ENCODE results near the gene AUP1.
A peak's percentile ranks its signal among the peaks of the same experiment; 100 is the strongest.

The AUP1 gene

GRCh38 chr2:74504591-74504990, 24.9 kb downstream of the AUP1 start:
- H3K9me3 ChIP-seq (ENCODE audit: control insufficient read depth, insufficient read depth, low read length) = no peaks in the 10 kb centered on the region
- H3K9ac ChIP-seq (ENCODE audit: low read depth, low read length) = no peak overlapping the region
- H3K36me3 ChIP-seq (ENCODE audit: insufficient read depth, low read length) = 0 out of 2 replicates have a peak, but pooled peaks cover 5% of the 10 kb centered on the region
- H3K4me1 ChIP-seq (ENCODE audit: insufficient read depth, low read length) = peaks cover 4% of the 10 kb centered on the region

DNA sequence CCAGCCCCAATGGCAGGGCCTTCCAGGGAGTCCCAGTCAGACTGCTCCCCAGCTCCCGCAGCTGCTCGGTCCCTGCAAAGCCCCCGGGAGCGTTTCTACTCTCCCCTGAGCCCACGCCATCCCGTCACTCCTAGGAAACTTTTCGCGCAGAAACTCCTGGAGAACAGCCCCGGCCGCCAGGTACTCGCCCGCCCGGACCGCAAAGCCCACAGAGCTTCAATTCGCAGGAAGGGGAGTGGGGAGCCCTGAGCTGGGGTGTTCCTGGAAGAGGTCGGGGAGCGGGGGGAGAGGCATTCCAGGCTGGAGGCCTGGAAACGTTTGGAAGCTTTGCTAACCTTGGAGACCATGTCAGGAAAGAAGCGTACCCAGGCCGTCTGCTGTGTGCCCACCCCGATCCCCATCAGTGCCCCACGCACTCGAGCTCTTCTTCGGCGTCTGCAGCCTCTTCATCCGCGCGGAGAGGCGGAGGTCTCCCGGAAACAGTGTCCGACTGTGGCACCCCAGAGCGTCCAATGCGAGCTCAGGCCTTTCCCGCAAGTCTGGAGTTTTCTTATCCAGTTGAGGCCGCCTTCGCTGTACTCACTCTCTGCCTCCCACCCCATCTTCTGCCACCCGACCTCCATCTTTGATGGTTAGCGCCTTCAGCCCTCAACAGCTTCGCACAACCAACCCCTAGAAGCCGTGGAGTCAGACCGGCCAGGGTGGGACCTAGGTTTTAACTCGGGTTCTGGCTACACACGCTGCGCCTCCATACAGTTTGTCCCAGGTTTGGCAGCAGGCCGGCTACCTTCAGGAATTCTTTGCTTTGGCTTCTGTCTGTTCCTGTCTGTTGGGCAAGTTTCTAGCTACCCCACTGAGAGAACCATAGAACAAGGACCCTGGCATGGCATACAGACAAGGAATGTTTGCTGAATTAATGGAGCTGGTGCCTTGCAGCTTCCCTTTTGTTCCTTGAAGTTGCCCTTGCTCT, 25.7 kb downstream of the AUP1 start:
- H3K9ac ChIP-seq (ENCODE audit: low read depth, low read length) = peak overlapping the region; percentile 73
- peaks cover 4% of the 10 kb centered on the region for H3K4me1 ChIP-seq (ENCODE audit: insufficient read depth, low read length)
- 0 out of 2 replicates have a peak, but pooled peaks cover 5% of the 10 kb centered on the region for H3K36me3 ChIP-seq (ENCODE audit: insufficient read depth, low read length)
- H3K9me3 ChIP-seq (ENCODE audit: control insufficient read depth, insufficient read depth, low read length) = no peaks in the 10 kb centered on the region

- Histone ChIP-seq H3K9me3 (ENCODE audit: control insufficient read depth, insufficient read depth, low read length) (no peaks in the 10 kb centered on the region), H3K4me1 (ENCODE audit: insufficient read depth, low read length) (peaks cover 4% of the 10 kb centered on the region; the same call in 1 of the 2 replicates), H3K9ac (ENCODE audit: low read depth, low read length) (peak overlapping the region; percentile 73), H3K36me3 (ENCODE audit: insufficient read depth, low read length) (0 out of 2 replicates have a peak, but pooled peaks cover 5% of the 10 kb centered on the region)
Observed at GRCh38 chr2:74502720-74503505, 26.6 kb downstream of the AUP1 start.

GRCh38 chr2:74502147-74502719, 27.3 kb downstream of the AUP1 start:
- H3K9me3 ChIP-seq (ENCODE audit: control insufficient read depth, insufficient read depth, low read length) = no peaks in the 10 kb centered on the region
- peak overlapping the region; percentile 73 for H3K9ac ChIP-seq (ENCODE audit: low read depth, low read length)
- 0 out of 2 replicates have a peak, but pooled peaks cover 5% of the 10 kb centered on the region for H3K36me3 ChIP-seq (ENCODE audit: insufficient read depth, low read length)
- peaks cover 4% of the 10 kb centered on the region; the same call in 1 of the 2 replicates for H3K4me1 ChIP-seq (ENCODE audit: insufficient read depth, low read length)

DNA sequence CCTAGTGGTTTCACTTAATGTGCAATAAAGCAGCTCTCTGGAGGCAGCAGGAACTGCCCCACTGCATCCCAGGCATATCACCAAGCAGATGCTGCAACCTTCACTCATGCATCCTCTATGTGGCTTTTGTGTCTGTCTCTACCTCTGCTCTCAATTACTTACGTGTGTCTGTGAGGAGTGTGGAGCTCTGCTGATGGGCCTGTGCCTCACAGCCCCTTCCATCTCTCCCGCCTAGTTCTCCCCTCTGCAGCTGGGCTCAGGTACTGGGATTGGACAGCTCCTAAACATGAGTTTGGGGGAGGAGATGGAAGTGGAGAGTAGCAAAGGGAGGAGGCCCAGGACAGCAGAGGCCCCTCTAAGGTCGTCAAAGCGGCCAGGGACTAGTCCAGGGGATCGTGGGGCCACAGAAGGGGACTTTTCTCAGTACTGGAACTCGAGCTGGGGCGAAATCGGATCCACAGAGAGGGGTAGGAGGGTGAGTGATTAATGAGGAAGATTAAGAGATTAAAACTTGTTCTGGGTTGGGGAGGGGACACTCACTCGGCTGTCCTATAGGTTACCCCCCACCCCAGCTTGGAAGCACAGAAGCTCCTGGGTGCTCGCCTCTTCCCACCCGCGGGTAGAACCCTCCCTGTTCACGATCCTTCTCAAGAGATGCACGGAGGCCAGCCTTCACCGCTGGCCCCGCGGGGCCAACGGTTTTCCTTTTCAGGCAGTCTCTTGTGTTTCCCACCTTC, 28.0 kb downstream of the AUP1 start:
- H3K36me3 ChIP-seq (ENCODE audit: insufficient read depth, low read length) = 0 out of 2 replicates have a peak, but pooled peaks cover 5% of the 10 kb centered on the region
- H3K4me1 ChIP-seq (ENCODE audit: insufficient read depth, low read length) = peaks cover 4% of the 10 kb centered on the region; the same call in 1 of the 2 replicates
- peak overlapping the region; percentile 73; the same call in 1 of the 2 replicates for H3K9ac ChIP-seq (ENCODE audit: low read depth, low read length)
- no peaks in the 10 kb centered on the region for H3K9me3 ChIP-seq (ENCODE audit: control insufficient read depth, insufficient read depth, low read length)

- peaks cover 4% of the 10 kb centered on the region; the same call in 1 of the 2 replicates for H3K4me1 ChIP-seq (ENCODE audit: insufficient read depth, low read length)
- H3K36me3 ChIP-seq (ENCODE audit: insufficient read depth, low read length) = 0 out of 2 replicates have a peak, but pooled peaks cover 2% of the 10 kb centered on the region
- no peaks in the 10 kb centered on the region for H3K9me3 ChIP-seq (ENCODE audit: control insufficient read depth, insufficient read depth, low read length)
- no peak overlapping the region for H3K9ac ChIP-seq (ENCODE audit: low read depth, low read length)
Observed at GRCh38 chr2:74500578-74500946, 28.9 kb downstream of the AUP1 start.

DNA sequence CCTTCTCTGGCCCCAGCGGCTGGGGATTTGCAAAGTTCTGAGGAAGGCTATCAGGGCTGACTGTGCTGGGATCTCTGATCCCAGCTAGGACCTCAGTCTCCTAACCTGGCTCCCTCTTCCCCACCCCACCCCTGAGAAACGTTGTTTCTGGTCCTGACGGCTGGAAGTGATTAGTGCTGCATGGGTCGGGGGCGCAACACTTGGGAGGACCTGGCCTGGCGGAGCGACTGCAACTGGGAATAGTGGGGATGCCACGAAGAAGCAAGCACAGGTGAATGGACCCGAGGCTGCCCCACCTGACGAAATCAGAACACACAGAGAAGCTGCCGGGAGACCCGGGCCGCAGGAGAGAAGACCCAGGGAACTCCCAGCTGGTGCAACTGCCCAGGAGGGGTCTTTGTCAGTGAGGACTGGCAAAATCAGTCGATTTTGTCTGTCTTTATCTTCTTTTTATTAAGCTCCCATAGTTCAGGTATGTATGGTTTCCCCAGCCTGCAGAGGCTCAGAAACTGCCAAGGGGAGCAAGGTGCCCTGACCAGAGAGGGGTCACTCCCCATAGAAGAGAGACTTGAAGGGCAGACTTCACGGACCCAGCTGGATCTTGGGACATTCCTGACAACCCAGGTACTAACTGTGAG, 29.4 kb downstream of the AUP1 start:
- H3K9ac ChIP-seq (ENCODE audit: low read depth, low read length) = peak overlapping the region; percentile 53; the same call in 1 of the 2 replicates
- no peaks in the 10 kb centered on the region for H3K36me3 ChIP-seq (ENCODE audit: insufficient read depth, low read length)
- H3K4me1 ChIP-seq (ENCODE audit: insufficient read depth, low read length) = peaks cover 4% of the 10 kb centered on the region; the same call in 1 of the 2 replicates
- no peaks in the 10 kb centered on the region for H3K9me3 ChIP-seq (ENCODE audit: control insufficient read depth, insufficient read depth, low read length)

DNA sequence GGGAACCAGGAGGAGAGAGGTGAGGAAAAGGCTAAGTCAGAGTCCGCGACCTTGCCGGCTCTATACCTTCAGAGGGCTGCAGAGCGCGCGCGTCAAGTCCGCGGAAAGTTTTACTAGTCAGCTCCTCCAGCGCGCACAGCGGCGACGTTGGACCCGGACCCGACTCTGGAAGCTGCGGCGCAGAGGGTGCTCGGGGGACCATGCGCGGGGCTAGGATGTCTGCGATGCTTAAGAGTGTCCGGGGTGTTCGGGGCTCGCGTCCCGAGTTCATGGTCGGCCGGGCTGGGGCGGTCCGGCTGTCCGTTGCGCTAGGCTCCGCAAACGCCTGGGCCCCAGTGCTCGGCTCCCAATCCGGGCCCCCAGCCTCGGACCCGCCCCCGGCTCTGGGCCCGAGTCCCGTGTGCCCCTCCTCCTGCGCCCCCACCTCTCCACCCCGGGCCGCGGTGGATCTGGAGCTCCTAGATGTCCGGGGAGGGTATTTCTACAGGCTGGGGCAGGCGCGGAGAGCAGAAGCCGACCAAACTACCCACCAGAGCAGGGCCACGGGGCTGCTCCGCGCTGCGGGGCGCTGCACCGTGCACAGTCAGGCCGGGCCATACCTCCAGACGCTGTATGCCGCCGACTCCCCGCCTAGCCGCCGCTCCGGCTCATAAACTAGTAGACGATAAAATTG, 30.1 kb downstream of the AUP1 start, which contains the start of gene LBX2:
TSS of gene LBX2 (minus strand) at position 337 of the 673 bp plus-strand sequence. CDS start at position 271, 66 bp downstream.
- peak within 1 kb of the TSS; percentile 53 for H3K9ac ChIP-seq (ENCODE audit: low read depth, low read length)
- no peaks in the 10 kb centered on the region for H3K36me3 ChIP-seq (ENCODE audit: insufficient read depth, low read length)
- H3K4me1 ChIP-seq (ENCODE audit: insufficient read depth, low read length) = peaks cover 4% of the 10 kb centered on the region; the same call in 1 of the 2 replicates
- no peaks in the 10 kb centered on the region for H3K9me3 ChIP-seq (ENCODE audit: control insufficient read depth, insufficient read depth, low read length)

DNA sequence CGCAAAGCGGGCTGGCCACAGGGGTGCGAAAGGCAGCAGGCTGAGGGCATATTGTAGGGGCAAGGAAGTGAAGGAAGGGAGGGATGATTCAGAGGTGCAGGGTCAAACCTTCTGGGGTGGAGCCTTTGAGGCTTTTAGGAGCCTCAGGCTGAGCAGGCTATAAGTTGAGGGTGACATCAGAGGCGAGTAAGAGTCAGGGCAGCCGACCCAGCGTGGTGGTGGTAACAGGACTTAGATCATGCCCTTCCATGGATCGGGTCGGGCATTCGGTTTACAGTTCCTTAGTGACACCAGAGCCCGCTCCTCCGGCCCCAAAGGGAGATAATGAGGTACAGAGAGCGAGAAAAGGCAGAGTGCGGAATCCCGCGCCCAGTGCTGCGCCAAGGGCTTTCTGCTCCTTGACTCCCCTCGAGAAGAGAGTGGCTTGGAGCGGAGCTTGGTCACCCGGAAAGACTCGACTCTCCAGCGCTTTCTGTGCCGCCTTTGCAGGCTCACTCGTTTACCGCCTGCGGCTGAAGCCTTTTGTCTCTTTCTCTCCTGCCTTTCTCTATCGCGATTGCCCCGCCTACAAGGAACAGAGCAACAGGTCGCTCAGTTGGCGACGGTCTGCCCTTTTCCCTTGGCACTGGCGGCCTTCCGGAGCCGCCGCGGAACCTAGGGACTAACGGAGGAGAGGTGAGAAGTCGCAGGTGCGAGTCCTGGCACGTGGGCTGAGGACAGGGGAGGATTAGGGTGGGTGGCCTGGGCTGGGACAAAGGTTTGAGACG, 30.8 kb downstream of the AUP1 start:
- Histone ChIP-seq H3K4me1 (ENCODE audit: insufficient read depth, low read length) (peaks cover 4% of the 10 kb centered on the region; the same call in 1 of the 2 replicates), H3K9ac (ENCODE audit: low read depth, low read length) (peak overlapping the region; percentile 53), H3K9me3 (ENCODE audit: control insufficient read depth, insufficient read depth, low read length) (no peaks in the 10 kb centered on the region), H3K36me3 (ENCODE audit: insufficient read depth, low read length) (no peaks in the 10 kb centered on the region)

DNA sequence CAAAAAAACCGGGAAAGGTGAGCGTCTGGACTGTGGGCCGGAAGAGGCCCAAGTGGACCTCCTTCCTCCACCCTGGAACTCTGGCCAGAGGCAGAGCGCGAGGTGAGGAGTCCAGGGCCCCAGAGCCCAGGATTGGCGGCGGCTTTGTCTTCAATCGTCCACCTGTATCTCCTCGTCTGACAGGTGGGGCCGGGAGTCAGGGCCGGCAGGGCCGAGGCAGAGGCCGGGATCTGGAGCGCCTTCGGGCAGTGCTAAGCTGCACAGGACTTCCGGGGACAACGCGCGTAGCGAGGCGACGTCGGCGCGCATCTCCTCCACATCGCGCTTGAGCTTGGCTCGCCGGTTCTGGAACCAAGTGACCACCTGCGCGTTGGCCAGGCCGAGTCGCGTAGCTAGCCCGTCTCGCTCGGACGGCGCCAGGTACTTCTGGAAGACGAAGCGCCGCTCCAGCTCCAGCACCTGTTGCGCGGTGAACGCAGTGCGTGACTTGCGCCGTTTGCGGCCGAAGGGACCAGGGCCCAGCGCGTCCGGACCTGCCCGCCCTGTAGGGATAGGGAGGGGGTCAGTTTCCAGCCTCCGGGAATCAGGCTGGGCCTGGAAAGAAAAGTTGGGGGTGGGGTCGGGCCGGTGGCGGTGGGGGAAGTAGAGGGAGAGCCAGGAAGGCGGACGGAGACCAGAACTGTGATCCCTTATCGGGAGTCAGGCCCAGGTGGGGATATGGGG, 31.6 kb downstream of the AUP1 start:
- Histone ChIP-seq H3K9me3 (ENCODE audit: control insufficient read depth, insufficient read depth, low read length) (no peaks in the 10 kb centered on the region), H3K4me1 (ENCODE audit: insufficient read depth, low read length) (peaks cover 4% of the 10 kb centered on the region; the same call in 1 of the 2 replicates), H3K9ac (ENCODE audit: low read depth, low read length) (peak overlapping the region; percentile 53)

GRCh38 chr2:74496997-74497776, 32.3 kb downstream of the AUP1 start:
- Histone ChIP-seq H3K9ac (ENCODE audit: low read depth, low read length) (peak overlapping the region; percentile 53; the same call in 1 of the 2 replicates), H3K9me3 (ENCODE audit: control insufficient read depth, insufficient read depth, low read length) (no peaks in the 10 kb centered on the region), H3K36me3 (ENCODE audit: insufficient read depth, low read length) (0 out of 2 replicates have a peak, but pooled peaks cover 2% of the 10 kb centered on the region), H3K4me1 (ENCODE audit: insufficient read depth, low read length) (peaks cover 4% of the 10 kb centered on the region; the same call in 1 of the 2 replicates)

More for the DNA sequence above, 31.6 kb downstream of the AUP1 start:
- H3K36me3 ChIP-seq (ENCODE audit: insufficient read depth, low read length) = no peaks in the 10 kb centered on the region
